Stimulated activated CD8-positive, alpha-beta memory T cell treated with anti-CD3 and anti-CD28 coated beads, Interleukin-12 subunit alpha, Interleukin-12 subunit beta, amount 100 ng/mL, for 1 hour (primary cell): Measurements from ENCODE around the gene HTR1E.
"Not testable (repeated sequence)": the region's sequence is repeated elsewhere in the genome, so short reads cannot be mapped to it uniquely, and the experiment has no call there.

ENCODE experiments used
- DNase-seq: peaks from one replicate; pipeline ENCODE4 v3.0.0-alpha.2; 2020; ENCODE audit warnings: low read depth

Gene HTR1E, protein sequence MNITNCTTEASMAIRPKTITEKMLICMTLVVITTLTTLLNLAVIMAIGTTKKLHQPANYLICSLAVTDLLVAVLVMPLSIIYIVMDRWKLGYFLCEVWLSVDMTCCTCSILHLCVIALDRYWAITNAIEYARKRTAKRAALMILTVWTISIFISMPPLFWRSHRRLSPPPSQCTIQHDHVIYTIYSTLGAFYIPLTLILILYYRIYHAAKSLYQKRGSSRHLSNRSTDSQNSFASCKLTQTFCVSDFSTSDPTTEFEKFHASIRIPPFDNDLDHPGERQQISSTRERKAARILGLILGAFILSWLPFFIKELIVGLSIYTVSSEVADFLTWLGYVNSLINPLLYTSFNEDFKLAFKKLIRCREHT

DNA sequence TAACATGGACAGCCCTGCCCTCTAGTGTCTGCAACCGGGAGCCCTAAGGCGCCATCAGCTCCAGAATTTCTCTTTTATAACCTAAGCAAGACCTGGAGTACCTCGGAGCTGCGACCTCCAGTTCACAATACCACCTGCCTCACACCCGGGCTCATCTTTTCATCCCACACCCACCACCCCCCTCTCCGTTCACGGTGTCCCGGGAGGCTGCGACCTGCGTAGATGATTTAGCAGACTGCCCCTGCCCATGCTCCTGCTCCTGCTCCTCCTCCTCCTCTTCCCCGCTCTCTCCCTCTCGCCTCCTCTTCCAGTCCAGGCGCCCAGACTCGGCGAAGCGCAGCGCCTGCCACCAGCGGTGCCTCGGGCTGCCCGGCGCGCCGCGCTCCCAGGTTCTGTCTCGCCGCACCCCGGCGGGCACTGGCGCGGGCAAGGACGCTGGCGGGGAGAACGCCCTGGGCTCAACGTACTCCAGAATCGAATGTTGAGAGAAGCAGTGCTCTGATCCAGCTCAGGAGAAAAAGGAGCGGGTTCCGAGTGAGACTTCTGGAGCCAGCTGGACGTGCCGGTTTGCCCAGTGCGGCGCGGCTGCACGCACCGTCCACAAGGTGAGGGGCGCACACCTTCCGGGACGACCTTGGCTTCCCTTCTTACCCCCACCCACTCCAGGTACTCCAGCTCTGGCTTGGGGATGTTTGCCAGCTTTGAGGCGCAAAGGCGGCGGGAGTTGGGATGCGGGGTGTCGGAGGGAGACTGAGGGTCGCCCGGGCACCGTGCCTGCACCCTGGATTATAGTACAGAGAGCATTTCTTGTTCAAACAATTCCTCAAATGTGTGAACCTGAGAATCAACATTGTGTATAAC is at the start of gene HTR1E:
TSS of gene HTR1E (plus strand) at position 310 of the 861 bp plus-strand sequence. CDS start 77,807 bp downstream, outside the sequence.
- DNase-seq = no peak

- DNase-seq = no peak
These were observed 49.0 kb upstream of the HTR1E start for GRCh38 chr6:86888301-86888700.

- DNase-seq = not testable (repeated sequence)
These were observed 40.1 kb upstream of the HTR1E start for GRCh38 chr6:86897265-86897664.

DNA sequence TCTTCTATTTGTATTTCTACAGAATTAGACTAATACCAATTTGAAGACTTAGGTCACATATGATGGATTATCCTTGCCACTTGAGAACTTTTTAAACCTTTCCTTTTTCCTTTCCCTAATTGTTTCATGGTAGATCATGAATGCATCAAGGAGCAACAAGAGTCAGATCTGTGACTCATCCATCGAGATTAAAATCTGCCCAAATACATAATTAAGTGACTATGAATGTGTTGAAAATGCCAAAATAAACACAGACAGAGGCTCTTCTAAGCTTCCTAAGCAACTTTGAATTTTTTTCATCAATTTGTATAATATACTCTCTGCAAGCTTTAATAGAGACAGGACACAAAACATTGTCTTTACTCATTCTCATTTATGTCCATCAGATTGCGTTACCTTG is 23.5 kb upstream of the HTR1E start:
- DNase-seq = no peak

GRCh38 chr6:86916393-86916792 is 20.9 kb upstream of the HTR1E start:
- DNase-seq = no peak

DNA sequence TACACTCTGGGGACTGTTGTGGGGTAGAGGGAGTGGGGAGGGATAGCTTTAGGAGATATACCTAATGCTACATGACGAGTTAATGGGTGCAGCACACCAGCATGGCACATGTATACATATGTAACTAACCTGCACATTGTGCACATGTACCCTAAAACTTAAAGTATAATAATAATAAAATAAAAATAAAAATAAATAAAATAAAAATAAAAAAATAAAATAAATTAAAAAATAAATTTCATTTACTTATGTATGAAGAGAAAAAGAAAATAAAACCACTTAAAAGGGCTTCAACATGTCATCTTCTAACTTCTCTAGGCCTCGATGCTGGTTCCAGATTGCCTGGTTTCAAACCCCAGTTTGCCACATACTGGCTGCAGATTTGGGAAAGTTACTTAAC is 10.2 kb upstream of the HTR1E start:
- DNase-seq = not testable (repeated sequence)

GRCh38 chr6:86927859-86928258 is 9.5 kb upstream of the HTR1E start:
- not testable (repeated sequence) for DNase-seq

DNA sequence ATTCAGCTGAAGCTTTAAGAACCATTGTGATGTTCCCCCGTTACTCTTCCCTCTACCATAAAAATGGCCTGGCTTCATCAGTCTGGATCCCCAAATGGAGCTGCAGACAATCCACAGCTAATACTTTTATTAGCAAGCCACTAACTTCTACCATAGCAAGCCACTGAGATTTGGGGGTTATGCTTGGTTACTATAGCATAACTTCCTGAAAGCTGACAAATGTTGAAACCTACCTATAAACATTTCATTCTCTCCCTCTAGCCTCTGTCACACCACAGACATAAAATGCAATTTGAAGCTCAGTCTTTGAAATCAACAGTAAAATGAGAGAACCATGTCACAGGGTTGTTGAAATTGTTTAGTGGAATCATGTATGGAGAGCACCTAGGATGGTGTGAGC is 3.0 kb upstream of the HTR1E start:
- DNase-seq = no peak

GRCh38 chr6:86936834-86937218 is 502 bp upstream of the HTR1E start:
- DNase-seq = no peak

GRCh38 chr6:86938814-86939213 is 1.5 kb downstream of the HTR1E start:
- no peak for DNase-seq

GRCh38 chr6:86941461-86941860 is 4.1 kb downstream of the HTR1E start:
- DNase-seq = no peak

DNA sequence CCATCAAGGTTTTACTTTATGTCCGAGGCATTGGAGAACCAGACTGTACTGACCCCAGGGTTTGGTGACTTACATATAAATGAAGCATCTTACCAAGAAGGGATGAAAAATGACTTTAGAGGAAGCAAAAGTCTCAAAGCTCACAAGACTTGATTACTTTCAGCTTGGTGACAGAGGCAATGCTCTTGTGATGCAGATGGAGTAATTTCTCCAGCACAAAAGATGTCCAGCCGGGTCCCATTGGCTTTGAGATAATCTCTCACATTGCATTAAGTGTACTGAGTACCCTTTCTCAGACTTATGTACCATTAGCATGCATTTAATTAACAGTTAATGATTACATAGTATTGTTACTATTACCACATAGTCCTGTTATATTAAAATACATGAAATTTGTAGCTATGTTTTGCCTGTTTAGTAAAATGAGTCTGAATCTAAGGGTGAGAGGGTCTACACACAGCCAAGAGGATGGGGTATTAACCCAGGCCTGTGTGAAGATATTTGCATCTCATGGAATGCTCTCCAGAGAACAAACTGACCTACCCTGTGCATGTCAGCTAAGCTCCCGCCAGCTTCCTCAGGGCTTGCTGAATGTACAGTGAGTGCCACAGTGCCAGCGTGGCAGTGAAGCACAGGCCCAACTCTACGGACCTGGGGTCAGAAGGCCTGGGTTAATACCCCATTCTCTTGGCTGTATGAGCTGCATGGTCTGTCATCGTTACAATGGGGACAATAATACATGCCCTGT is 5.6 kb downstream of the HTR1E start:
- no peak for DNase-seq

DNA sequence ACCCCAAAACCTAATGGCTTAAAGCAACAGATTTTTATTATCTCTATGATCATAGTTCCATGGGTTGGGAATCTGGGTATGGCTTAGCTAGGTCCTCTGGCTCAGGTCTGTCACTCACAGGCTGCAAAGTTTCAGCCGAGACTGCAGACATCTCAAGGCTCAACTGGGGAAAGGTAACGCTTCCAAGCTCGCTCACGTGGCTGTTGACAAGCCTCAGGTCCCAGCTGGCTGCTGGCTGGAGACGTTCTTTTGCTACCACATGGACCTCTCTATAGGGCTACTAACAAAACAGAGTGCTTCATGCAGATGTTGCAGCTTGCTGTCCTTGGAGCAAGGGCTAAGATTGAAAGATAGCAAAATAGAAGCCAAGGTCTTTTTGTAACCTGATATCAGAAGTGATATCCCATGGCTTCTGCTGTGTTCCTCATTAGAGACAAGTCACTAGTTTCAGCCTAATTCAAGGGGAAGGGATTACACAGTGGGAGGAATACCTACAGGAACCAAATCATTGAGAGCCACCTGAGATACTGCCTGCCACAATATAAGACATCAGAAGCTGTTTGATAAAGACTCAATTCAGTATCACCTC is 6.6 kb downstream of the HTR1E start:
- no peak for DNase-seq

- no peak for DNase-seq
These were observed 12.4 kb downstream of the HTR1E start for GRCh38 chr6:86949771-86950170.

- no peak for DNase-seq
These were observed 15.7 kb downstream of the HTR1E start for GRCh38 chr6:86952991-86953390.

- DNase-seq = no peak
These were observed 22.3 kb downstream of the HTR1E start for GRCh38 chr6:86959656-86960055.

GRCh38 chr6:86961455-86962200 is 24.3 kb downstream of the HTR1E start:
- no peak for DNase-seq

DNA sequence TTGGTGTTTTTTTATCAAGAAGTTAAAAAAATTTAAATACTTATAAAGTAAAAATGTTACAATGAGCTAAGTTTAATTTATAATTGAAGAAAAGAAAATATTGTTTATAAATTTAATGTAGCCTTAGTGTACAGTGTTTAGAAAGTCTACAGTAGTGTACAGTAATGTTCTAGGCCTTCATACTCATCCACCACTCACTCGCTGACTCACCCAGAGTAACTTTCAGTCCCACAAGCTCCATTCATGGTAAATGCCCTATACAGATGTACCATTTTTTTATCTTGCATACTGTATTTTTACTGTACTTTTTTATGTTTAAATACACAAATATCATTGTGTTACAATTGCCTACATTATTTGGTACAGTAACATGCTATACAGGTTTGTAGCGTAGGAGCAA is 26.0 kb downstream of the HTR1E start:
- DNase-seq = no peak

GRCh38 chr6:86964029-86964579 is 26.8 kb downstream of the HTR1E start:
- DNase-seq = no peak

GRCh38 chr6:86966271-86966670 is 28.9 kb downstream of the HTR1E start:
- no peak for DNase-seq

DNA sequence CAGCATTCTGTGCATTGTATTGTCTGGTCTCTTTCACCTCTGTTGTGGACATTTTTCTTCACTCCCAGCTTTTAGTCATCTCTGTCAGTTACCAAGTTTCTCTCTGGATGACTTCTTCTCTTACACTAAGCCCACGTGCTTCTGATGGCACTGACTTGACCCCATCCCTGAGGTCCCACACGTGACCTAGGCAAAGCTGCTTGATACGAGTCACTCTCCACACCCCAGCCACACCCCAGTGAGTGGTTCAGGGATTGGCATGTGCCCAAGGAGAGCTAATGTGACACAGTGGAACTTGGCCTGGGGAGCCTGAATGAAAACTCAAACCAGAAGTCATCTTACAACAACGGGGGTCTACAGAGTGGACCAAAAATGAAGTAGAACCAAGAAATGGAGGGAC is 32.2 kb downstream of the HTR1E start:
- DNase-seq = no peak
